ENCODE results near the gene ITPA. TPM values are rescaled to one million over a fixed set of nuclear protein-coding genes. Genes with fewer than 3 reads are reported as not detected.
A peak's percentile ranks its signal among the peaks of the same experiment; 100 is the strongest.

ITPA gene
- total and polyA plus RNA-seq, 2 of the 13 experiments (the other 11 are each of a cell fraction or from before 2014, with no cell fraction given): 60.1 to 103 TPM

DNA sequence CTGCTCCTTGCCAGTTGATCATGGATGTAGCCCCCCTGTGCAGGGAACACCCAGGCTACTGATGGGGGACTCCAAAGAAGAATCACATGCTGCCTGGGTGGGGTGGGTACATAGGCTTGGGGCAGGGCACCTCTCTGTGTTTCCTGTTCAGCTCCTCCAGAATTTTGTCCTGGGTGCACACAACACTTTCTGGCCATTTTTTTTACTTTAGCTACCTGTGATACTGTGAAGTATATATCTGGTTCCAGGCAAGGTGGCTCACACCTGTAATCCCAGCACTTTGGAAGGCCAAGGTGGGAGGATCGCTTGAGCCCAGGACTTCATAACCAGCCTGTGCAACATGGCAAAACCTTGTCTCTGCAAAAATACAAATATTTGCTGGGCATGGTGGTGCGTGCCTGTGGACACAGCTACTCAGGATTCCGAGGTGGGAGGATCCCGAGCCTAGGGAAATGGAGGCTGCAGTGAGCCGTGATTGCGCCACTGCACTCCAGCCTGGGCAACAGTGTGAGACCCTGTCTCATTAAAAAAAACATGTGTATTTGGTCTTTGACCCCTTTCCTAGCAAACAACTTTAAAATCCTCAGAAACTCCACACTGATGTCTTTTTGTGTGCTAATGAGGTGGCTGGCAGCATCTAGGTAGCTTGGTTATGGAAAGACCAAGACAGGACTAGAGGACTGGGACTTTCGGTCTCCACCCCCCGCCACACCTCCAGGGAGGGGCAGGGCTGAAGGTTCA lies 15.6 kb downstream of the ITPA start (continued):
- TF ChIP-seq, protein P1, sequence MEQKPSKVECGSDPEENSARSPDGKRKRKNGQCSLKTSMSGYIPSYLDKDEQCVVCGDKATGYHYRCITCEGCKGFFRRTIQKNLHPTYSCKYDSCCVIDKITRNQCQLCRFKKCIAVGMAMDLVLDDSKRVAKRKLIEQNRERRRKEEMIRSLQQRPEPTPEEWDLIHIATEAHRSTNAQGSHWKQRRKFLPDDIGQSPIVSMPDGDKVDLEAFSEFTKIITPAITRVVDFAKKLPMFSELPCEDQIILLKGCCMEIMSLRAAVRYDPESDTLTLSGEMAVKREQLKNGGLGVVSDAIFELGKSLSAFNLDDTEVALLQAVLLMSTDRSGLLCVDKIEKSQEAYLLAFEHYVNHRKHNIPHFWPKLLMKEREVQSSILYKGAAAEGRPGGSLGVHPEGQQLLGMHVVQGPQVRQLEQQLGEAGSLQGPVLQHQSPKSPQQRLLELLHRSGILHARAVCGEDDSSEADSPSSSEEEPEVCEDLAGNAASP (CRISPR knock-in tag; IDR thresholded peaks at IDR 0.05; ENCODE audit: borderline replicate concordance): no peak; the same call in 1 of the 2 replicates
- peak; percentile 70; the same call in 1 of the 2 replicates for TF ChIP-seq MIER3 (CRISPR knock-in tag; IDR thresholded peaks at IDR 0.05; ENCODE audit: borderline replicate concordance)
- TF ChIP-seq AKAP8 (CRISPR knock-in tag; IDR thresholded peaks at IDR 0.05): peak; percentile 60
- TF ChIP-seq, protein P2, sequence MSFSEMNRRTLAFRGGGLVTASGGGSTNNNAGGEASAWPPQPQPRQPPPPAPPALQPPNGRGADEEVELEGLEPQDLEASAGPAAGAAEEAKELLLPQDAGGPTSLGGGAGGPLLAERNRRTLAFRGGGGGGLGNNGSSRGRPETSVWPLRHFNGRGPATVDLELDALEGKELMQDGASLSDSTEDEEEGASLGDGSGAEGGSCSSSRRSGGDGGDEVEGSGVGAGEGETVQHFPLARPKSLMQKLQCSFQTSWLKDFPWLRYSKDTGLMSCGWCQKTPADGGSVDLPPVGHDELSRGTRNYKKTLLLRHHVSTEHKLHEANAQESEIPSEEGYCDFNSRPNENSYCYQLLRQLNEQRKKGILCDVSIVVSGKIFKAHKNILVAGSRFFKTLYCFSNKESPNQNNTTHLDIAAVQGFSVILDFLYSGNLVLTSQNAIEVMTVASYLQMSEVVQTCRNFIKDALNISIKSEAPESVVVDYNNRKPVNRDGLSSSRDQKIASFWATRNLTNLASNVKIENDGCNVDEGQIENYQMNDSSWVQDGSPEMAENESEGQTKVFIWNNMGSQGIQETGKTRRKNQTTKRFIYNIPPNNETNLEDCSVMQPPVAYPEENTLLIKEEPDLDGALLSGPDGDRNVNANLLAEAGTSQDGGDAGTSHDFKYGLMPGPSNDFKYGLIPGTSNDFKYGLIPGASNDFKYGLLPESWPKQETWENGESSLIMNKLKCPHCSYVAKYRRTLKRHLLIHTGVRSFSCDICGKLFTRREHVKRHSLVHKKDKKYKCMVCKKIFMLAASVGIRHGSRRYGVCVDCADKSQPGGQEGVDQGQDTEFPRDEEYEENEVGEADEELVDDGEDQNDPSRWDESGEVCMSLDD (CRISPR knock-in tag; IDR thresholded peaks at IDR 0.05; ENCODE audit: borderline replicate concordance): no peak
- peak; percentile 18; the same call in 1 of the 2 replicates for TF ChIP-seq ZNF83 (CRISPR knock-in tag; IDR thresholded peaks at IDR 0.05; ENCODE audit: borderline replicate concordance)
- TF ChIP-seq KLF12 (CRISPR knock-in tag; IDR thresholded peaks at IDR 0.05; ENCODE audit: borderline replicate concordance): peak; percentile 63; the same call in 1 of the 2 replicates
- TF ChIP-seq, protein P3, sequence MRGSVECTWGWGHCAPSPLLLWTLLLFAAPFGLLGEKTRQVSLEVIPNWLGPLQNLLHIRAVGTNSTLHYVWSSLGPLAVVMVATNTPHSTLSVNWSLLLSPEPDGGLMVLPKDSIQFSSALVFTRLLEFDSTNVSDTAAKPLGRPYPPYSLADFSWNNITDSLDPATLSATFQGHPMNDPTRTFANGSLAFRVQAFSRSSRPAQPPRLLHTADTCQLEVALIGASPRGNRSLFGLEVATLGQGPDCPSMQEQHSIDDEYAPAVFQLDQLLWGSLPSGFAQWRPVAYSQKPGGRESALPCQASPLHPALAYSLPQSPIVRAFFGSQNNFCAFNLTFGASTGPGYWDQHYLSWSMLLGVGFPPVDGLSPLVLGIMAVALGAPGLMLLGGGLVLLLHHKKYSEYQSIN (CRISPR knock-in tag; IDR thresholded peaks at IDR 0.05; ENCODE audit: borderline replicate concordance): no peak
- peak; percentile 53 for TF ChIP-seq KMT2B (CRISPR knock-in tag; IDR thresholded peaks at IDR 0.05)
- 0 out of 2 replicates have a peak, but pooled peaks have one; percentile 7 for TF ChIP-seq LCORL (IDR thresholded peaks at IDR 0.05)
- peak; percentile 51; the same call in 1 of the 2 replicates for TF ChIP-seq LCORL (CRISPR knock-in tag; IDR thresholded peaks at IDR 0.05)
- TF ChIP-seq RNF2 (conservative IDR thresholded peaks at IDR 0.05; ENCODE audit: low read depth): no peak
- peak; percentile 95 for TF ChIP-seq ERF (CRISPR knock-in tag; IDR thresholded peaks at IDR 0.05)
- 0 out of 2 replicates have a peak, but pooled peaks have one; percentile 10 for TF ChIP-seq HMG20B (CRISPR knock-in tag; conservative IDR thresholded peaks at IDR 0.05)
- TF ChIP-seq, protein P4, sequence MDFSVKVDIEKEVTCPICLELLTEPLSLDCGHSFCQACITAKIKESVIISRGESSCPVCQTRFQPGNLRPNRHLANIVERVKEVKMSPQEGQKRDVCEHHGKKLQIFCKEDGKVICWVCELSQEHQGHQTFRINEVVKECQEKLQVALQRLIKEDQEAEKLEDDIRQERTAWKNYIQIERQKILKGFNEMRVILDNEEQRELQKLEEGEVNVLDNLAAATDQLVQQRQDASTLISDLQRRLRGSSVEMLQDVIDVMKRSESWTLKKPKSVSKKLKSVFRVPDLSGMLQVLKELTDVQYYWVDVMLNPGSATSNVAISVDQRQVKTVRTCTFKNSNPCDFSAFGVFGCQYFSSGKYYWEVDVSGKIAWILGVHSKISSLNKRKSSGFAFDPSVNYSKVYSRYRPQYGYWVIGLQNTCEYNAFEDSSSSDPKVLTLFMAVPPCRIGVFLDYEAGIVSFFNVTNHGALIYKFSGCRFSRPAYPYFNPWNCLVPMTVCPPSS (IDR thresholded peaks at IDR 0.05): no peak
- no peak for TF ChIP-seq PHF20 (CRISPR knock-in tag; IDR thresholded peaks at IDR 0.05)
- TF ChIP-seq SUZ12 (IDR thresholded peaks at IDR 0.05; ENCODE audit: low read depth, low read length): no peak
- TF ChIP-seq, protein P5, sequence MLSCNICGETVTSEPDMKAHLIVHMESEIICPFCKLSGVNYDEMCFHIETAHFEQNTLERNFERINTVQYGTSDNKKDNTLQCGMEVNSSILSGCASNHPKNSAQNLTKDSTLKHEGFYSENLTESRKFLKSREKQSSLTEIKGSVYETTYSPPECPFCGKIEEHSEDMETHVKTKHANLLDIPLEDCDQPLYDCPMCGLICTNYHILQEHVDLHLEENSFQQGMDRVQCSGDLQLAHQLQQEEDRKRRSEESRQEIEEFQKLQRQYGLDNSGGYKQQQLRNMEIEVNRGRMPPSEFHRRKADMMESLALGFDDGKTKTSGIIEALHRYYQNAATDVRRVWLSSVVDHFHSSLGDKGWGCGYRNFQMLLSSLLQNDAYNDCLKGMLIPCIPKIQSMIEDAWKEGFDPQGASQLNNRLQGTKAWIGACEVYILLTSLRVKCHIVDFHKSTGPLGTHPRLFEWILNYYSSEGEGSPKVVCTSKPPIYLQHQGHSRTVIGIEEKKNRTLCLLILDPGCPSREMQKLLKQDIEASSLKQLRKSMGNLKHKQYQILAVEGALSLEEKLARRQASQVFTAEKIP (CRISPR knock-in tag; IDR thresholded peaks at IDR 0.05; ENCODE audit: borderline replicate concordance): no peak
- no peak for TF ChIP-seq RBFOX2 (IDR thresholded peaks at IDR 0.05; ENCODE audit: low read depth, low read length)
- TF ChIP-seq ZNF598 (CRISPR knock-in tag; IDR thresholded peaks at IDR 0.05; ENCODE audit: borderline replicate concordance): no peak
- TF ChIP-seq, protein P6, sequence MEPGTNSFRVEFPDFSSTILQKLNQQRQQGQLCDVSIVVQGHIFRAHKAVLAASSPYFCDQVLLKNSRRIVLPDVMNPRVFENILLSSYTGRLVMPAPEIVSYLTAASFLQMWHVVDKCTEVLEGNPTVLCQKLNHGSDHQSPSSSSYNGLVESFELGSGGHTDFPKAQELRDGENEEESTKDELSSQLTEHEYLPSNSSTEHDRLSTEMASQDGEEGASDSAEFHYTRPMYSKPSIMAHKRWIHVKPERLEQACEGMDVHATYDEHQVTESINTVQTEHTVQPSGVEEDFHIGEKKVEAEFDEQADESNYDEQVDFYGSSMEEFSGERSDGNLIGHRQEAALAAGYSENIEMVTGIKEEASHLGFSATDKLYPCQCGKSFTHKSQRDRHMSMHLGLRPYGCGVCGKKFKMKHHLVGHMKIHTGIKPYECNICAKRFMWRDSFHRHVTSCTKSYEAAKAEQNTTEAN (CRISPR knock-in tag; conservative IDR thresholded peaks at IDR 0.05): 0 out of 2 replicates have a peak, but pooled peaks have one; percentile 43

Measured in HepG2 (cell line).